ENCODE results near the gene ANKRD11. TPM values are rescaled to one million over a fixed set of nuclear protein-coding genes. Genes with fewer than 3 reads are reported as not detected.

ANKRD11 gene
- total RNA-seq, 1 donor: 97.4 TPM

- Histone ChIP-seq H3K27ac (ENCODE audit: low read depth, low read length) (no peak overlapping the region), H2AFZ (ENCODE audit: low read length) (no peak overlapping the region), H3K27me3 (ENCODE audit: insufficient read depth, low read length) (no peaks in the 10 kb centered on the region), H3K4me3 (ENCODE audit: insufficient read depth, low read length) (no peak overlapping the region), H3K4me2 (ENCODE audit: insufficient read depth, low read length) (no peak overlapping the region), H3K9me3 (ENCODE audit: low read depth, low read length) (no peaks in the 10 kb centered on the region), H3K4me1 (ENCODE audit: insufficient read depth, low read length) (peaks cover 13% of the 10 kb centered on the region), H4K20me1 (ENCODE audit: insufficient read depth, low read length) (peaks cover 85% of the 10 kb centered on the region), H3K36me3 (ENCODE audit: insufficient read depth, low read length) (peaks cover 7% of the 10 kb centered on the region), H3K79me2 (ENCODE audit: insufficient read depth, low read length) (peaks cover 99% of the 10 kb centered on the region)
- TF ChIP-seq CTCF (IDR thresholded peaks at IDR 0.05; ENCODE audit: extremely low read depth, low read depth, low read length): no peak
- no peak for DNase-seq (ENCODE audit: insufficient read length, low spot score, missing footprints)
These were observed 115.3 kb downstream of the ANKRD11 start for GRCh38 chr16:89375021-89375420.

GRCh38 chr16:89374393-89374960 lies 115.9 kb downstream of the ANKRD11 start:
- H3K27me3 ChIP-seq (ENCODE audit: insufficient read depth, low read length): no peaks in the 10 kb centered on the region
- H3K9me3 ChIP-seq (ENCODE audit: low read depth, low read length): no peaks in the 10 kb centered on the region
- peaks cover 99% of the 10 kb centered on the region for H3K79me2 ChIP-seq (ENCODE audit: insufficient read depth, low read length)
- H4K20me1 ChIP-seq (ENCODE audit: insufficient read depth, low read length): peaks cover 85% of the 10 kb centered on the region
- no peak overlapping the region for H2AFZ ChIP-seq (ENCODE audit: low read length)
- peaks cover 16% of the 10 kb centered on the region for H3K4me1 ChIP-seq (ENCODE audit: insufficient read depth, low read length)
- peaks cover 7% of the 10 kb centered on the region for H3K36me3 ChIP-seq (ENCODE audit: insufficient read depth, low read length)
- no peak overlapping the region for H3K4me3 ChIP-seq (ENCODE audit: insufficient read depth, low read length)
- no peak for TF ChIP-seq CTCF (IDR thresholded peaks at IDR 0.05; ENCODE audit: extremely low read depth, low read depth, low read length)
- DNase-seq (ENCODE audit: insufficient read length, low spot score, missing footprints): peak; percentile 83
- peak overlapping the region; percentile 74 for H3K27ac ChIP-seq (ENCODE audit: low read depth, low read length)
- no peak overlapping the region for H3K4me2 ChIP-seq (ENCODE audit: insufficient read depth, low read length)

- H3K9me3 ChIP-seq (ENCODE audit: low read depth, low read length): no peaks in the 10 kb centered on the region
- peaks cover 99% of the 10 kb centered on the region for H3K79me2 ChIP-seq (ENCODE audit: insufficient read depth, low read length)
- H3K36me3 ChIP-seq (ENCODE audit: insufficient read depth, low read length): peaks cover 7% of the 10 kb centered on the region
- peaks cover 87% of the 10 kb centered on the region for H4K20me1 ChIP-seq (ENCODE audit: insufficient read depth, low read length)
- no peaks in the 10 kb centered on the region for H3K27me3 ChIP-seq (ENCODE audit: insufficient read depth, low read length)
- no peak overlapping the region for H2AFZ ChIP-seq (ENCODE audit: low read length)
- peak overlapping the region; percentile 34 for H3K4me2 ChIP-seq (ENCODE audit: insufficient read depth, low read length)
- peak; percentile 98 for DNase-seq (ENCODE audit: insufficient read length, low spot score, missing footprints)
- no peak overlapping the region for H3K4me3 ChIP-seq (ENCODE audit: insufficient read depth, low read length)
- peak; percentile 3 for TF ChIP-seq CTCF (IDR thresholded peaks at IDR 0.05; ENCODE audit: extremely low read depth, low read depth, low read length)
- H3K27ac ChIP-seq (ENCODE audit: low read depth, low read length): peak overlapping the region; percentile 74
- H3K4me1 ChIP-seq (ENCODE audit: insufficient read depth, low read length): peaks cover 16% of the 10 kb centered on the region
These were observed 116.8 kb downstream of the ANKRD11 start for GRCh38 chr16:89373355-89374110.

GRCh38 chr16:89371968-89372634 lies 118.3 kb downstream of the ANKRD11 start:
- H3K9me3 ChIP-seq (ENCODE audit: low read depth, low read length): no peaks in the 10 kb centered on the region
- no peak overlapping the region for H2AFZ ChIP-seq (ENCODE audit: low read length)
- H3K4me3 ChIP-seq (ENCODE audit: insufficient read depth, low read length): no peak overlapping the region
- H4K20me1 ChIP-seq (ENCODE audit: insufficient read depth, low read length): peaks cover 82% of the 10 kb centered on the region
- H3K36me3 ChIP-seq (ENCODE audit: insufficient read depth, low read length): peaks cover 7% of the 10 kb centered on the region
- peaks cover 99% of the 10 kb centered on the region for H3K79me2 ChIP-seq (ENCODE audit: insufficient read depth, low read length)
- H3K4me1 ChIP-seq (ENCODE audit: insufficient read depth, low read length): peaks cover 16% of the 10 kb centered on the region
- H3K4me2 ChIP-seq (ENCODE audit: insufficient read depth, low read length): no peak overlapping the region
- TF ChIP-seq CTCF (IDR thresholded peaks at IDR 0.05; ENCODE audit: extremely low read depth, low read depth, low read length): no peak
- H3K27me3 ChIP-seq (ENCODE audit: insufficient read depth, low read length): no peaks in the 10 kb centered on the region
- peak overlapping the region; percentile 74 for H3K27ac ChIP-seq (ENCODE audit: low read depth, low read length)
- peak; percentile 91 for DNase-seq (ENCODE audit: insufficient read length, low spot score, missing footprints)
